Breast epithelium (tissue), 4 donors: Measurements from ENCODE around the gene CNTN1. TPM values are rescaled to one million over a fixed set of nuclear protein-coding genes. Genes with fewer than 3 reads are reported as not detected.

ENCODE experiments used
- DNase-seq, 2 donors: peaks; one replicate each; pipeline ENCODE4 v3.0.0-alpha.2; 2019; ENCODE audit warnings: low spot score in 2 of 2
- H3K27ac ChIP-seq, 2 donors: fragments of 200-600 bp; sonication (generic) in 1 of 2; one replicate each; pipeline ENCODE4 v1.5.1; 2016 to 2019; ENCODE audit warnings: mild to moderate bottlenecking in 1 of 2
- H3K27me3 ChIP-seq, 2 donors: fragments of 200-600 bp; sonication (generic) in 1 of 2; one replicate each; pipeline versions ENCODE4 v1.5.1 to v1.6.0; 2017 to 2019; ENCODE audit warnings: control low read depth in 1 of 2, mild to moderate bottlenecking in 1 of 2
- H3K36me3 ChIP-seq: fragments of 200-600 bp; one replicate; pipeline ENCODE4 v1.5.1; 2019
- H3K4me1 ChIP-seq, 2 donors: fragments of 200-600 bp; sonication (generic); one replicate each; pipeline ENCODE4 v1.5.1; 2016 to 2019; ENCODE audit warnings: control low read depth in 1 of 2
- H3K4me3 ChIP-seq, 3 donors: fragments of 200-600 bp; sonication (generic); 1 replicate in 2 of 3; 2 replicates in 1 of 3; pipeline ENCODE4 v1.5.1; 2016 to 2019; ENCODE audit warnings: mild to moderate bottlenecking in 3 of 3, moderate library complexity in 2 of 3
- H3K9me3 ChIP-seq, 2 donors: fragments of 200-600 bp; sonication (generic) in 1 of 2; one replicate each; pipeline ENCODE4 v1.5.1; 2016 to 2019; ENCODE audit warnings: control low read depth in 1 of 2
- POLR2A ChIP-seq: fragments of 450-650 bp; IDR thresholded peaks from one replicate; pipeline ENCODE4 v1.6.1; 2016; ENCODE audit warnings: antibody characterized with exemption, mild to moderate bottlenecking, moderate library complexity
- POLR2AphosphoS5 ChIP-seq, 3 donors: sonication (generic); formaldehyde crosslinking; IDR thresholded peaks; one replicate each; pipeline ENCODE4 v1.6.1; 2017; ENCODE audit warnings: antibody characterized with exemption in 3 of 3
- intact Hi-C: fragments of 100-400 bp; cut with DNase I; formaldehyde crosslinking; loops from one replicate; pipeline ENCODE4 v1.15.1; 2023; ENCODE audit warnings: low total_unique reads
- total RNA-seq, 3 donors: library from RNA; depleted of rRNA; stranded (reverse); fragments of >200 nt; gene quantifications; one replicate each; pipeline ENCODE4 v1.1.0, GENCODE V29; 2016
- TF ChIP-seq, protein P1 (sequence below), 3 donors: fragments of 450-650 bp; IDR thresholded peaks; one replicate each; pipeline ENCODE4 v1.5.1; 2016 to 2017; ENCODE audit warnings: antibody characterized with exemption in 3 of 3, mild to moderate bottlenecking in 3 of 3, moderate library complexity in 3 of 3

Gene CNTN1
- total RNA-seq, 3 donors from 2014 or later, result 1.1 to 16.4 (median 7.2) TPM

GRCh38 chr12:40662366-40662765 lies 29.9 kb upstream of the CNTN1 start:
- Histone ChIP-seq H3K9me3 (peaks cover 0 to 3% of the 10 kb centered on the region in 2 donors), H3K36me3 (no peaks in the 10 kb centered on the region), H3K27ac (no peak overlapping the region), H3K27me3 (no peaks in the 10 kb centered on the region), H3K4me1 (no peaks in the 10 kb centered on the region), H3K4me3 (no peak overlapping the region)
- intact Hi-C loops, result loop anchor here (5.0 kb wide), 1 partner anchor 335 kb away; no protein-coding TSS in a partner anchor
- TF ChIP-seq POLR2A (no peak), POLR2AphosphoS5 (IDR thresholded peaks at IDR 0.05) (no peak)
- no peak for DNase-seq

GRCh38 chr12:40663781-40664180 lies 28.5 kb upstream of the CNTN1 start:
- no peak overlapping the region for H3K27ac ChIP-seq
- no peaks in the 10 kb centered on the region for H3K27me3 ChIP-seq
- no peak overlapping the region for H3K4me3 ChIP-seq
- no peaks in the 10 kb centered on the region for H3K36me3 ChIP-seq
- no peaks in the 10 kb centered on the region for H3K4me1 ChIP-seq
- DNase-seq, result no peak
- intact Hi-C loops, result loop anchor here (5.0 kb wide), 1 partner anchor 336 kb away; no protein-coding TSS in a partner anchor
- H3K9me3 ChIP-seq, result peaks cover 0 to 3% of the 10 kb centered on the region in 2 donors
- TF ChIP-seq POLR2A (no peak), POLR2AphosphoS5 (IDR thresholded peaks at IDR 0.05) (no peak)
- TF ChIP-seq, protein P1, sequence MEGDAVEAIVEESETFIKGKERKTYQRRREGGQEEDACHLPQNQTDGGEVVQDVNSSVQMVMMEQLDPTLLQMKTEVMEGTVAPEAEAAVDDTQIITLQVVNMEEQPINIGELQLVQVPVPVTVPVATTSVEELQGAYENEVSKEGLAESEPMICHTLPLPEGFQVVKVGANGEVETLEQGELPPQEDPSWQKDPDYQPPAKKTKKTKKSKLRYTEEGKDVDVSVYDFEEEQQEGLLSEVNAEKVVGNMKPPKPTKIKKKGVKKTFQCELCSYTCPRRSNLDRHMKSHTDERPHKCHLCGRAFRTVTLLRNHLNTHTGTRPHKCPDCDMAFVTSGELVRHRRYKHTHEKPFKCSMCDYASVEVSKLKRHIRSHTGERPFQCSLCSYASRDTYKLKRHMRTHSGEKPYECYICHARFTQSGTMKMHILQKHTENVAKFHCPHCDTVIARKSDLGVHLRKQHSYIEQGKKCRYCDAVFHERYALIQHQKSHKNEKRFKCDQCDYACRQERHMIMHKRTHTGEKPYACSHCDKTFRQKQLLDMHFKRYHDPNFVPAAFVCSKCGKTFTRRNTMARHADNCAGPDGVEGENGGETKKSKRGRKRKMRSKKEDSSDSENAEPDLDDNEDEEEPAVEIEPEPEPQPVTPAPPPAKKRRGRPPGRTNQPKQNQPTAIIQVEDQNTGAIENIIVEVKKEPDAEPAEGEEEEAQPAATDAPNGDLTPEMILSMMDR (IDR thresholded peaks at IDR 0.05), result no peak

GRCh38 chr12:40668099-40668529 lies 24.1 kb upstream of the CNTN1 start:
- no peaks in the 10 kb centered on the region for H3K36me3 ChIP-seq
- no peaks in the 10 kb centered on the region for H3K4me1 ChIP-seq
- no peak overlapping the region for H3K4me3 ChIP-seq
- no peaks in the 10 kb centered on the region for H3K27me3 ChIP-seq
- no peak for DNase-seq
- no peak overlapping the region for H3K27ac ChIP-seq
- no peaks in the 10 kb centered on the region for H3K9me3 ChIP-seq
- intact Hi-C loops, result no loop called here
- TF ChIP-seq, protein P1 (IDR thresholded peaks at IDR 0.05), result no peak
- TF ChIP-seq POLR2AphosphoS5 (IDR thresholded peaks at IDR 0.05) (no peak), POLR2A (no peak)

DNA sequence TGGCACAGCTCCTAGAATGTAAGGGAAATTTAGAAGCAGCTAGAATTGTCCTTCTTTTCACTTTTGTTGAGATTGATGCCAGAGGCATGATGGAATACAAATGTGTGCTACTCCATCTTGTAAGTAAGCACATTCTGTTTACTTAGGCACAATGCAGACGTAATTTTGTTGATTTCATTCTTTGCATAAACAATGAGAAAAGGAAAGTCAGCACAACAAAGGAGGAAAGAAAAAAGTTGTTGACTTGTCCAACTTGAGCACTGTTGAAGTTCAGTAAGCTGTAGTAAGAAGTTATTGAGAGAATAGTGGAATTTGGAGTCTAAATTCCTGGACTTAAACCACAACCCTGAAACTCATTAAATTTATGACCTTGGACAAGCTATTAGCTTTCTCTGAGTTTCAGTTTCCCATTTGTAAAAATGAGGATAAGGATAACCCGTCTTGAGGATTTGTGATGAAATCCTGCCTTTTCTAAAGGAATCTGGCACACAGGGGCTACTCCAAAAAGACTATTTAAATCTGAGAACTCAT lies 19.4 kb upstream of the CNTN1 start:
- H3K27ac ChIP-seq, result no peak overlapping the region
- H3K9me3 ChIP-seq, result peaks cover 0 to 4% of the 10 kb centered on the region in 2 donors
- H3K27me3 ChIP-seq, result no peaks in the 10 kb centered on the region
- DNase-seq, result no peak
- H3K4me1 ChIP-seq, result no peaks in the 10 kb centered on the region
- no peaks in the 10 kb centered on the region for H3K36me3 ChIP-seq
- no peak overlapping the region for H3K4me3 ChIP-seq
- intact Hi-C loops, result no loop called here
- TF ChIP-seq POLR2AphosphoS5 (IDR thresholded peaks at IDR 0.05), result no peak
- TF ChIP-seq, protein P1 (IDR thresholded peaks at IDR 0.05), result no peak
- TF ChIP-seq POLR2A, result no peak

- Histone ChIP-seq H3K4me3 (no peak overlapping the region), H3K27me3 (no peaks in the 10 kb centered on the region), H3K9me3 (peaks cover 0 to 5% of the 10 kb centered on the region in 2 donors), H3K4me1 (no peaks in the 10 kb centered on the region), H3K27ac (no peak overlapping the region), H3K36me3 (no peaks in the 10 kb centered on the region)
- no peak for DNase-seq
- TF ChIP-seq, protein P1 (IDR thresholded peaks at IDR 0.05), result no peak
- TF ChIP-seq POLR2A (no peak), POLR2AphosphoS5 (IDR thresholded peaks at IDR 0.05) (no peak)
- intact Hi-C loops, result loop anchor here (10.0 kb wide), 1 partner anchor 1774 kb away; no protein-coding TSS in a partner anchor
Observed at GRCh38 chr12:40681148-40681547, 11.1 kb upstream of the CNTN1 start.
